Fibroblast of lung (primary cell): ENCODE results near the gene RAPGEF4. TPM values are rescaled to one million over a fixed set of nuclear protein-coding genes. Genes with fewer than 3 reads are reported as not detected.

Experiments
- DNase-seq, 2 donors: peaks; one replicate each; pipeline versions ENCODE4 v3.0.0 to v3.0.0-alpha.2; 2010; ENCODE audit warnings: low read depth in 2 of 2
- H2AFZ ChIP-seq: 2 replicates; pipeline ENCODE4 v1.5.1; 2012; ENCODE audit warnings: low read length, control low read depth, inconsistent platforms
- H3K27ac ChIP-seq: 2 replicates; pipeline ENCODE4 v1.5.1; 2011; ENCODE audit warnings: low read length, control low read depth; ENCODE audit not compliant: insufficient read depth
- H3K27me3 ChIP-seq: 2 replicates; pipeline ENCODE4 v1.5.1; 2011; ENCODE audit warnings: mild to moderate bottlenecking, low read length; ENCODE audit not compliant: control insufficient read depth, insufficient read depth
- H3K36me3 ChIP-seq: 2 replicates; pipeline ENCODE4 v1.5.1; 2011; ENCODE audit warnings: low read length; ENCODE audit not compliant: control insufficient read depth, insufficient read depth
- H3K4me1 ChIP-seq: 2 replicates; pipeline ENCODE4 v1.5.1; 2011; ENCODE audit warnings: low read length; ENCODE audit not compliant: control insufficient read depth, insufficient read depth; ENCODE audit errors: extremely low read depth
- H3K4me2 ChIP-seq: 2 replicates; pipeline ENCODE4 v1.5.1; 2011; ENCODE audit warnings: low read length, control low read depth; ENCODE audit not compliant: insufficient read depth; ENCODE audit errors: extremely low read depth
- H3K4me3 ChIP-seq, 4 experiments: fragments of 200-600 bp in 1 of 4; sonication (generic) in 1 of 4; replicated peaks in 1 of 4; 2 replicates each; pipeline ENCODE4 v1.5.1; 2011 to 2016; ENCODE audit warnings: low read length in 4 of 4, low read depth in 3 of 4, mild to moderate bottlenecking in 3 of 4, control low read depth in 2 of 4, inconsistent platforms in 1 of 4, mixed read lengths in 1 of 4; ENCODE audit not compliant: insufficient read depth in 1 of 4; ENCODE audit errors: control extremely low read depth in 1 of 4
- H3K79me2 ChIP-seq: 2 replicates; pipeline ENCODE4 v1.5.1; 2012; ENCODE audit warnings: mild to moderate bottlenecking, low read length, inconsistent platforms; ENCODE audit not compliant: control insufficient read depth, insufficient read depth
- H3K9ac ChIP-seq: 2 replicates; pipeline ENCODE4 v1.5.1; 2011; ENCODE audit warnings: mild to moderate bottlenecking, low read length, control low read depth; ENCODE audit not compliant: insufficient read depth
- H3K9me3 ChIP-seq: 2 replicates; pipeline ENCODE4 v1.5.1; 2012; ENCODE audit warnings: low read depth, low read length; ENCODE audit not compliant: control insufficient read depth, insufficient read depth
- H4K20me1 ChIP-seq: 2 replicates; pipeline ENCODE4 v1.5.1; 2011; ENCODE audit warnings: low read length; ENCODE audit not compliant: control insufficient read depth, insufficient read depth; ENCODE audit errors: extremely low read depth
- EZH2 ChIP-seq: IDR thresholded peaks from 2 replicates; pipeline ENCODE4 v1.5.1; 2012; ENCODE audit warnings: low read length, control low read depth, mild to moderate bottlenecking; ENCODE audit errors: missing control alignments
- polyA plus RNA-seq, 2 donors: library from polyadenylated mRNA; depleted of rRNA in 1 of 2; stranded (reverse) in 1 of 2; unstranded in 1 of 2; fragments of >200 nt; gene quantifications; 2 replicates each; pipeline ENCODE4 v1.2.1, GENCODE V29; 2011 to 2012; ENCODE audit warnings: missing spikeins in 1 of 2
- total RNA-seq: library from RNA; depleted of rRNA; stranded (reverse); fragments of >200 nt; gene quantifications from 2 replicates; pipeline ENCODE4 v1.2.1, GENCODE V29; 2014
- TF ChIP-seq, protein P1 (sequence below), 2 donors: IDR thresholded peaks in 1 of 2; conservative IDR thresholded peaks in 1 of 2; 1 replicate in 1 of 2; 2 replicates in 1 of 2; pipeline ENCODE4 v1.5.1; 2011 to 2012; ENCODE audit warnings: low read length in 2 of 2, control low read depth in 1 of 2, inconsistent platforms in 1 of 2, low read depth in 1 of 2, mild to moderate bottlenecking in 1 of 2

RAPGEF4 gene
- total and polyA plus RNA-seq, 2 donors (not counting 1 experiment from before 2014, with no cell fraction given), result 0.51 to 3.0 TPM

DNA sequence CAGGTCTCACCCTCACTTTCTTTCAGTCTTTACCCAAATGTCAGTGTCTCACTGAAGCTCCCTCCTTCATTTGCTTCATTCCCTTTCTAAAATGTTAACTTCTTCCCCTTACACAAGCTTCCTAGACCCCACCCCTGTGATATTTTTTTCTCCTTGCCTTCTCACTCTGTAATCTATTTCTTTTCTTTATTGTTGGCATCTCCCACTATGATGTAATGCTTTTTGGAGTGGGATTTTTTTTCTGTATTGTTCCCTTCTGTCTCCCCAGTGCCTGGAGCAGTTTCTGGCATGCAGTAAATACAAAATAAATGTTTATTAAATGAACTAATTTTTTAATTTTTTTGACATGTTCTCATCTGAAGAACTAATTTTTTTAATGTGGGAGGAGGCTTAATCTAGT is 284.1 kb downstream of the RAPGEF4 start:
- DNase-seq, result no peak
- no peak overlapping the region for H3K4me3 ChIP-seq
- H3K9me3 ChIP-seq, result no peaks in the 10 kb centered on the region
- no peaks in the 10 kb centered on the region for H3K27me3 ChIP-seq
- H3K9ac ChIP-seq, result no peak overlapping the region
- H3K79me2 ChIP-seq, result no peaks in the 10 kb centered on the region
- H3K4me1 ChIP-seq, result no peaks in the 10 kb centered on the region
- H3K36me3 ChIP-seq, result no peaks in the 10 kb centered on the region
- TF ChIP-seq, protein P1, sequence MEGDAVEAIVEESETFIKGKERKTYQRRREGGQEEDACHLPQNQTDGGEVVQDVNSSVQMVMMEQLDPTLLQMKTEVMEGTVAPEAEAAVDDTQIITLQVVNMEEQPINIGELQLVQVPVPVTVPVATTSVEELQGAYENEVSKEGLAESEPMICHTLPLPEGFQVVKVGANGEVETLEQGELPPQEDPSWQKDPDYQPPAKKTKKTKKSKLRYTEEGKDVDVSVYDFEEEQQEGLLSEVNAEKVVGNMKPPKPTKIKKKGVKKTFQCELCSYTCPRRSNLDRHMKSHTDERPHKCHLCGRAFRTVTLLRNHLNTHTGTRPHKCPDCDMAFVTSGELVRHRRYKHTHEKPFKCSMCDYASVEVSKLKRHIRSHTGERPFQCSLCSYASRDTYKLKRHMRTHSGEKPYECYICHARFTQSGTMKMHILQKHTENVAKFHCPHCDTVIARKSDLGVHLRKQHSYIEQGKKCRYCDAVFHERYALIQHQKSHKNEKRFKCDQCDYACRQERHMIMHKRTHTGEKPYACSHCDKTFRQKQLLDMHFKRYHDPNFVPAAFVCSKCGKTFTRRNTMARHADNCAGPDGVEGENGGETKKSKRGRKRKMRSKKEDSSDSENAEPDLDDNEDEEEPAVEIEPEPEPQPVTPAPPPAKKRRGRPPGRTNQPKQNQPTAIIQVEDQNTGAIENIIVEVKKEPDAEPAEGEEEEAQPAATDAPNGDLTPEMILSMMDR (conservative IDR thresholded peaks at IDR 0.05 in 1 of 2, IDR thresholded peaks at IDR 0.05 in 1 of 2; ENCODE audit: low read depth in 1 of 2, low read length in 2 of 2), result no peak
- no peak for TF ChIP-seq EZH2
- H2AFZ ChIP-seq, result no peak overlapping the region
- no peaks in the 10 kb centered on the region for H4K20me1 ChIP-seq
- H3K4me2 ChIP-seq, result no peak overlapping the region
- H3K27ac ChIP-seq, result no peak overlapping the region

DNA sequence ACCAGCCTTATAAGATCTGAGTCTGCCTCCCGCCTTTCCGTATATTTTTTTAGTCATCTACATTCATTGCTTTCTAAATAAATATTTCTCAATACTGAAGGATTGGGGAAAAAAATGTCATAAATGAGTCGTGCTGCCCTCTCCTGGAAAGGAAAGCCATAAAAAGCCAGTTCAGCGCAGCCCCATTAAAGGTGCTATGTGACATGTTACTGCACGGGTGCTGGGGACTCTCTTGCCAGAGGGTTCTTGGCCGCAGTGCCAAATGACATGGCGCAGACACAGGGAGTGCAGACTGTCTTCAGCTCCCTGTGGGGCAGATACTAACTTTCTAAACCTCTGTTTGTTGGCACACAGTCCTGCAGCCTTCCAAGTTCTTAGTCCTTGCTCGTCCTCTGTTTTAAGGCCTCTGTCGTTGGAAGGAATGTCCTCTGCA is 286.3 kb downstream of the RAPGEF4 start:
- no peak for TF ChIP-seq EZH2
- TF ChIP-seq, protein P1 (conservative IDR thresholded peaks at IDR 0.05 in 1 of 2, IDR thresholded peaks at IDR 0.05 in 1 of 2; ENCODE audit: low read depth in 1 of 2, low read length in 2 of 2), result peak; percentile 38 to 57
- no peak overlapping the region for H3K4me3 ChIP-seq
- H3K4me1 ChIP-seq, result no peaks in the 10 kb centered on the region
- H3K9ac ChIP-seq, result no peak overlapping the region
- H4K20me1 ChIP-seq, result no peaks in the 10 kb centered on the region
- no peak overlapping the region for H3K27ac ChIP-seq
- H3K36me3 ChIP-seq, result no peaks in the 10 kb centered on the region
- no peaks in the 10 kb centered on the region for H3K79me2 ChIP-seq
- no peaks in the 10 kb centered on the region for H3K9me3 ChIP-seq
- DNase-seq, result peak; percentile 19 to 66
- H2AFZ ChIP-seq, result no peak overlapping the region
- H3K27me3 ChIP-seq, result no peaks in the 10 kb centered on the region
- H3K4me2 ChIP-seq, result no peak overlapping the region

DNA sequence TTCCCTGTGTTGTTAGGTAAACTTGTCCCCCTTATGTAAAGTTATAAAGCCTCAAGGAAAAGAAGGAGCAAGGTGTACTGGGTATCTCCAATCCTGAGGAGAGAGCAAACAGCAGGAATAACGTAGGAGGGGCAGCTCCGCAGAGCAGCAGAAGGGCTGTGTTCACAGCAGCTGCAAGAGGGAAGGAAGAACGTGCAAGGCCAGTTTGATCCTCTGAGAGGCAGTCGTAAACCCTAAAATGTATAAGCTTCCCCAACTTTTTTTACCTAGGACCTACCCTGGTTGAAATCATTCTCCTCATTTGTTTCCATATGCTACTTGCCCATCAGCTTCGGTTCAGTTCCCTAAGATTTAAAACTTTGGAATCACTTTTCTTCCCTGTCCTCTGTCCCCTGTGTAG is 288.1 kb downstream of the RAPGEF4 start:
- Histone ChIP-seq H2AFZ (no peak overlapping the region), H3K27me3 (no peaks in the 10 kb centered on the region), H3K4me1 (peaks cover 5% of the 10 kb centered on the region), H3K9me3 (no peaks in the 10 kb centered on the region), H3K4me3 (no peak overlapping the region), H3K9ac (no peak overlapping the region), H3K4me2 (no peak overlapping the region), H4K20me1 (no peaks in the 10 kb centered on the region), H3K79me2 (no peaks in the 10 kb centered on the region), H3K27ac (no peak overlapping the region), H3K36me3 (no peaks in the 10 kb centered on the region)
- no peak for TF ChIP-seq EZH2
- TF ChIP-seq, protein P1 (conservative IDR thresholded peaks at IDR 0.05 in 1 of 2, IDR thresholded peaks at IDR 0.05 in 1 of 2; ENCODE audit: low read depth in 1 of 2, low read length in 2 of 2), result no peak
- DNase-seq, result no peak
